GM19240 (cell line): ENCODE data around the gene SDK2.

Source experiments
- DNase-seq: peaks from one replicate; pipeline ENCODE4 v3.0.0; 2011; ENCODE audit warnings: low spot score; ENCODE audit not compliant: insufficient read length

SDK2 gene

GRCh38 chr17:73430848-73431247, 213.4 kb downstream of the SDK2 start:
- DNase-seq: no peak

GRCh38 chr17:73430165-73430680, 214.0 kb downstream of the SDK2 start:
- DNase-seq: no peak

GRCh38 chr17:73429440-73430164, 214.6 kb downstream of the SDK2 start:
- DNase-seq: peak; percentile 93

GRCh38 chr17:73427198-73427597, 217.0 kb downstream of the SDK2 start:
- no peak for DNase-seq

- DNase-seq: no peak
These were observed 219.7 kb downstream of the SDK2 start for GRCh38 chr17:73424571-73424970.

GRCh38 chr17:73423806-73424205, 220.4 kb downstream of the SDK2 start:
- no peak for DNase-seq

- no peak for DNase-seq
These were observed 221.0 kb downstream of the SDK2 start for GRCh38 chr17:73423159-73423715.

GRCh38 chr17:73422121-73422520, 222.1 kb downstream of the SDK2 start:
- no peak for DNase-seq

- DNase-seq: no peak
These were observed 223.3 kb downstream of the SDK2 start for GRCh38 chr17:73420897-73421296.

GRCh38 chr17:73419881-73420280, 224.4 kb downstream of the SDK2 start:
- no peak for DNase-seq

GRCh38 chr17:73419051-73419450, 225.2 kb downstream of the SDK2 start:
- DNase-seq: no peak

GRCh38 chr17:73415782-73416181, 228.5 kb downstream of the SDK2 start:
- DNase-seq: no peak

GRCh38 chr17:73414171-73414955, 229.9 kb downstream of the SDK2 start:
- DNase-seq: no peak

GRCh38 chr17:73412914-73413313, 231.3 kb downstream of the SDK2 start:
- no peak for DNase-seq

GRCh38 chr17:73411313-73411747, 232.9 kb downstream of the SDK2 start:
- DNase-seq: no peak

- DNase-seq: no peak
These were observed 233.5 kb downstream of the SDK2 start for GRCh38 chr17:73410586-73411312.

- no peak for DNase-seq
These were observed 240.0 kb downstream of the SDK2 start for GRCh38 chr17:73404246-73404645.

- no peak for DNase-seq
These were observed 241.8 kb downstream of the SDK2 start for GRCh38 chr17:73402466-73402865.

GRCh38 chr17:73401911-73402310, 242.3 kb downstream of the SDK2 start:
- DNase-seq: no peak

- DNase-seq: no peak
These were observed 243.2 kb downstream of the SDK2 start for GRCh38 chr17:73400915-73401545.

- DNase-seq: no peak
These were observed 245.2 kb downstream of the SDK2 start for GRCh38 chr17:73399056-73399455.
